ENCODE data around the gene CXCL5.

Gene CXCL5

GRCh38 chr4:74037076-74037955 is 38.8 kb upstream of the CXCL5 start:
- H3K27ac Mint-ChIP-seq, result no peak overlapping the region

GRCh38 chr4:74033739-74034138 is 35.3 kb upstream of the CXCL5 start:
- Mint-ChIP-seq H3K9me3 (no peaks in the 10 kb centered on the region), H3K4me3 (no peak overlapping the region), H3K4me1 (peaks cover 6% of the 10 kb centered on the region), H3K36me3 (ENCODE audit: low read depth) (no peaks in the 10 kb centered on the region), H3K27me3 (ENCODE audit: low read depth) (peaks cover 40% of the 10 kb centered on the region), H3K27ac (no peak overlapping the region)
- TF ChIP-seq CTCF (IDR thresholded peaks at IDR 0.05; ENCODE audit: unreplicated experiment in 3 of 3), result no peak

More at GRCh38 chr4:74037076-74037955, 38.8 kb upstream of the CXCL5 start:
- Mint-ChIP-seq H3K9me3 (no peaks in the 10 kb centered on the region), H3K4me3 (peak overlapping the region; percentile 82 to 91 (median 89)), H3K27me3 (ENCODE audit: low read depth) (peaks cover 75% of the 10 kb centered on the region), H3K4me1 (peaks cover 10% of the 10 kb centered on the region), H3K36me3 (ENCODE audit: low read depth) (no peaks in the 10 kb centered on the region)
- TF ChIP-seq CTCF (IDR thresholded peaks at IDR 0.05; ENCODE audit: unreplicated experiment in 3 of 3), result no peak

GRCh38 chr4:74032064-74032463 is 33.6 kb upstream of the CXCL5 start:
- H3K27me3 Mint-ChIP-seq (ENCODE audit: low read depth), result peaks cover 26% of the 10 kb centered on the region
- no peak overlapping the region for H3K27ac Mint-ChIP-seq
- H3K36me3 Mint-ChIP-seq (ENCODE audit: low read depth), result no peaks in the 10 kb centered on the region
- H3K4me3 Mint-ChIP-seq, result no peak overlapping the region
- H3K4me1 Mint-ChIP-seq, result no peaks in the 10 kb centered on the region
- H3K9me3 Mint-ChIP-seq, result no peaks in the 10 kb centered on the region
- TF ChIP-seq CTCF (IDR thresholded peaks at IDR 0.05; ENCODE audit: unreplicated experiment in 3 of 3), result no peak

- H3K27ac Mint-ChIP-seq, result no peak overlapping the region
- no peak for TF ChIP-seq CTCF (IDR thresholded peaks at IDR 0.05; ENCODE audit: unreplicated experiment in 3 of 3)
- peaks cover 22% of the 10 kb centered on the region for H3K27me3 Mint-ChIP-seq (ENCODE audit: low read depth)
- H3K4me1 Mint-ChIP-seq, result no peaks in the 10 kb centered on the region
- no peaks in the 10 kb centered on the region for H3K36me3 Mint-ChIP-seq (ENCODE audit: low read depth)
- H3K9me3 Mint-ChIP-seq, result no peaks in the 10 kb centered on the region
- no peak overlapping the region for H3K4me3 Mint-ChIP-seq
Observed at GRCh38 chr4:74031576-74031975, 33.1 kb upstream of the CXCL5 start.

- Mint-ChIP-seq H3K4me3 (no peak overlapping the region), H3K4me1 (no peaks in the 10 kb centered on the region), H3K27me3 (ENCODE audit: low read depth) (peaks cover 10% of the 10 kb centered on the region), H3K9me3 (no peaks in the 10 kb centered on the region), H3K36me3 (ENCODE audit: low read depth) (no peaks in the 10 kb centered on the region), H3K27ac (no peak overlapping the region)
- TF ChIP-seq CTCF (IDR thresholded peaks at IDR 0.05; ENCODE audit: unreplicated experiment in 3 of 3), result no peak
Observed at GRCh38 chr4:74030285-74030684, 31.8 kb upstream of the CXCL5 start.

- H3K36me3 Mint-ChIP-seq (ENCODE audit: low read depth), result no peaks in the 10 kb centered on the region
- peaks cover 7% of the 10 kb centered on the region for H3K27me3 Mint-ChIP-seq (ENCODE audit: low read depth)
- no peak overlapping the region for H3K4me3 Mint-ChIP-seq
- no peaks in the 10 kb centered on the region for H3K4me1 Mint-ChIP-seq
- H3K27ac Mint-ChIP-seq, result no peak overlapping the region
- no peak for TF ChIP-seq CTCF (IDR thresholded peaks at IDR 0.05; ENCODE audit: unreplicated experiment in 3 of 3)
- no peaks in the 10 kb centered on the region for H3K9me3 Mint-ChIP-seq
Observed at GRCh38 chr4:74028504-74028903, 30.0 kb upstream of the CXCL5 start.
